MM.1S (cell line): ENCODE results near the gene ISG20.
A peak's percentile ranks its signal among the peaks of the same experiment; 100 is the strongest.

Experiments
- DNase-seq: peaks from one replicate; pipeline ENCODE4 v3.0.0-alpha.2; 2015
- H2AFZ ChIP-seq: fragments of 300-600 bp; sonication (generic); 2 replicates; pipeline ENCODE4 v1.6.0; 2016; ENCODE audit warnings: antibody characterized with exemption, low read length
- H3F3A ChIP-seq: fragments of 300-600 bp; sonication (generic); 2 replicates; pipeline ENCODE4 v1.6.1; 2016; ENCODE audit warnings: mild to moderate bottlenecking, antibody characterized with exemption, low read length, moderate library complexity, mixed read lengths; ENCODE audit not compliant: insufficient read depth
- H3K27ac ChIP-seq: fragments of 300-600 bp; sonication (generic); 2 replicates; pipeline ENCODE4 v1.5.1; 2016; ENCODE audit warnings: mild to moderate bottlenecking, low read length
- H3K27me3 ChIP-seq: fragments of 300-600 bp; sonication (generic); replicated peaks from 2 replicates; pipeline ENCODE4 v1.6.0; 2016; ENCODE audit warnings: low read length; ENCODE audit not compliant: insufficient read depth
- H3K36me3 ChIP-seq: fragments of 300-600 bp; sonication (generic); replicated peaks from 2 replicates; pipeline ENCODE4 v1.6.1; 2016; ENCODE audit warnings: mild to moderate bottlenecking, low read length, mixed read lengths; ENCODE audit not compliant: insufficient read depth
- H3K4me1 ChIP-seq: fragments of 300-600 bp; sonication (generic); 2 replicates; pipeline ENCODE4 v1.6.1; 2016; ENCODE audit warnings: low read length, mixed read lengths
- H3K4me2 ChIP-seq: fragments of 300-600 bp; sonication (generic); 2 replicates; pipeline ENCODE4 v1.6.0; 2016; ENCODE audit warnings: low read depth, low read length
- H3K4me3 ChIP-seq: fragments of 300-600 bp; sonication (generic); 2 replicates; pipeline ENCODE4 v1.5.1; 2016; ENCODE audit warnings: low read length, mixed read lengths
- H3K79me2 ChIP-seq: fragments of 300-600 bp; sonication (generic); 2 replicates; pipeline ENCODE4 v1.6.1; 2016; ENCODE audit warnings: mixed run types, low read length, mixed read lengths
- H3K9ac ChIP-seq: fragments of 300-600 bp; sonication (generic); 2 replicates; pipeline ENCODE4 v1.6.1; 2016; ENCODE audit warnings: low read length, mixed read lengths
- H3K9me2 ChIP-seq: fragments of 300-600 bp; sonication (generic); replicated peaks from 2 replicates; pipeline ENCODE4 v1.6.1; 2016; ENCODE audit warnings: mild to moderate bottlenecking, low read length, mixed read lengths; ENCODE audit not compliant: insufficient read depth
- H3K9me3 ChIP-seq: fragments of 300-600 bp; sonication (generic); replicated peaks from 2 replicates; pipeline ENCODE4 v1.6.1; 2016; ENCODE audit warnings: mild to moderate bottlenecking, low read length, mixed read lengths; ENCODE audit not compliant: insufficient read depth
- H4K20me1 ChIP-seq: fragments of 300-600 bp; sonication (generic); 2 replicates; pipeline ENCODE4 v1.6.1; 2016; ENCODE audit warnings: mild to moderate bottlenecking, low read length, moderate library complexity, mixed read lengths; ENCODE audit not compliant: insufficient read depth
- CTCF ChIP-seq: fragments of 300-600 bp; sonication (generic); IDR thresholded peaks from 2 replicates; pipeline ENCODE4 v1.5.1; 2016; ENCODE audit warnings: antibody characterized with exemption, low read length, mixed read lengths
- EZH2 ChIP-seq: fragments of 300-600 bp; sonication (generic); optimal IDR thresholded peaks from 2 replicates; pipeline ENCODE3; 2017; ENCODE audit warnings: low read depth, mild to moderate bottlenecking, antibody characterized with exemption, low read length, mixed read lengths
- EZH2phosphoT487 ChIP-seq: fragments of 300-600 bp; sonication (generic); IDR thresholded peaks from 2 replicates; pipeline ENCODE4 v1.6.1; 2018; ENCODE audit warnings: antibody characterized with exemption, low read length

The ISG20 gene

GRCh38 chr15:88655103-88655553, 16.3 kb downstream of the ISG20 start:
- H4K20me1 ChIP-seq: no peaks in the 10 kb centered on the region
- H3K79me2 ChIP-seq: no peaks in the 10 kb centered on the region
- H3K9ac ChIP-seq: no peak overlapping the region
- H3K4me2 ChIP-seq: no peak overlapping the region
- H3K9me3 ChIP-seq: no peaks in the 10 kb centered on the region
- no peak overlapping the region for H3K4me3 ChIP-seq
- peaks cover 21% of the 10 kb centered on the region for H3K4me1 ChIP-seq
- no peak for DNase-seq
- H3F3A ChIP-seq: peaks cover 33% of the 10 kb centered on the region
- no peak for TF ChIP-seq CTCF
- TF ChIP-seq EZH2: no peak
- TF ChIP-seq EZH2phosphoT487: no peak
- no peaks in the 10 kb centered on the region for H3K36me3 ChIP-seq
- no peak overlapping the region for H3K27ac ChIP-seq
- H2AFZ ChIP-seq: no peak overlapping the region
- no peaks in the 10 kb centered on the region for H3K9me2 ChIP-seq
- no peaks in the 10 kb centered on the region for H3K27me3 ChIP-seq

GRCh38 chr15:88655800-88656488, 17.1 kb downstream of the ISG20 start:
- H2AFZ ChIP-seq: no peak overlapping the region
- H4K20me1 ChIP-seq: no peaks in the 10 kb centered on the region
- H3K9me3 ChIP-seq: no peaks in the 10 kb centered on the region
- no peaks in the 10 kb centered on the region for H3K79me2 ChIP-seq
- no peaks in the 10 kb centered on the region for H3K36me3 ChIP-seq
- H3K9ac ChIP-seq: no peak overlapping the region
- no peak for DNase-seq
- peaks cover 33% of the 10 kb centered on the region for H3F3A ChIP-seq
- H3K27ac ChIP-seq: peak overlapping the region; percentile 96; the same call in 1 of the 2 replicates
- H3K9me2 ChIP-seq: no peaks in the 10 kb centered on the region
- TF ChIP-seq EZH2phosphoT487 (no peak), CTCF (no peak), EZH2 (no peak)
- H3K4me2 ChIP-seq: no peak overlapping the region
- H3K4me3 ChIP-seq: no peak overlapping the region
- peaks cover 21% of the 10 kb centered on the region for H3K4me1 ChIP-seq
- no peaks in the 10 kb centered on the region for H3K27me3 ChIP-seq

DNA sequence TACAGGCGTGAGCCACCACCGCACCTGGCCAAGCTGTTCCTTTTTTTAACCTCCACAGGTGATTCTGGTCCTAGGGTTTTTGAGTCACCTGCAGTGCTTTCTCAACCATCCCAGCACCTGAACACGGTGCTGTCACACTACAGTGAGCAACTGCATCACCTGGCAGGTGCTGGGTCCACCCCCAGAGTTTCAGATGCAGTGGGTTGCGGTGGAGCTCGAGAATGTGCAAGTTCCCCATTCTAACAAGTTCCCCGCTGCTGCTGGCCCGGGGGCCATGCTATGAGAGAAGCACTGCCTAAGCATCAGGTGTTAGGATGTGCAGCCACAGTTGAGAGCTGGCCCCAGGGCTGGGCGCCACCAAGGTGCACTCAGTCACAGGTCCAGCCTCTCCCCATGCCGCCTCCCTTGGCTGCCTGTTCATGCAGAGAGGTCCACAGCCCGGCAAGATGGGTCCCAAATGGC, 18.0 kb downstream of the ISG20 start:
- H3K9me2 ChIP-seq: no peaks in the 10 kb centered on the region
- H3K4me1 ChIP-seq: peaks cover 21% of the 10 kb centered on the region
- H3K36me3 ChIP-seq: no peaks in the 10 kb centered on the region
- H3K27me3 ChIP-seq: no peaks in the 10 kb centered on the region
- peak; percentile 98 for DNase-seq
- peaks cover 33% of the 10 kb centered on the region for H3F3A ChIP-seq
- peak overlapping the region; percentile 25; the same call in 1 of the 2 replicates for H3K4me3 ChIP-seq
- 0 out of 2 replicates have a peak overlapping the region, but pooled peaks have one; percentile 28 for H2AFZ ChIP-seq
- peak overlapping the region; percentile 96 for H3K27ac ChIP-seq
- TF ChIP-seq CTCF (no peak), EZH2 (no peak), EZH2phosphoT487 (no peak)
- H4K20me1 ChIP-seq: no peaks in the 10 kb centered on the region
- H3K9me3 ChIP-seq: no peaks in the 10 kb centered on the region
- H3K4me2 ChIP-seq: peak overlapping the region; percentile 68; the same call in 1 of the 2 replicates
- peak overlapping the region; percentile 59 for H3K9ac ChIP-seq
- no peaks in the 10 kb centered on the region for H3K79me2 ChIP-seq
